Sigmoid colon (tissue), 7 donors: Measurements from ENCODE around the gene RAI14. TPM values are rescaled to one million over a fixed set of nuclear protein-coding genes. Genes with fewer than 3 reads are reported as not detected.

ENCODE experiments used
- DNase-seq: peaks from one replicate; pipeline ENCODE4 v3.0.0-alpha.2; 2019
- H3K27ac ChIP-seq, 4 donors: fragments of 200-600 bp; sonication (generic); one replicate each; pipeline ENCODE4 v1.5.1; 2016 to 2019; ENCODE audit warnings: mild to moderate bottlenecking in 1 of 4
- H3K27me3 ChIP-seq, 3 donors: fragments of 200-600 bp; sonication (generic); one replicate each; pipeline ENCODE4 v1.5.1; 2019; ENCODE audit warnings: mild to moderate bottlenecking in 1 of 3
- H3K36me3 ChIP-seq, 4 donors: fragments of 200-600 bp; sonication (generic); one replicate each; pipeline ENCODE4 v1.5.1; 2016 to 2019
- H3K4me1 ChIP-seq, 4 donors: fragments of 200-600 bp; sonication (generic); one replicate each; pipeline ENCODE4 v1.5.1; 2017 to 2019
- H3K4me3 ChIP-seq, 4 donors: fragments of 200-600 bp; sonication (generic); one replicate each; pipeline ENCODE4 v1.5.1; 2017 to 2019; ENCODE audit warnings: mild to moderate bottlenecking in 2 of 4, moderate library complexity in 1 of 4
- H3K9me3 ChIP-seq, 4 donors: fragments of 200-600 bp in 3 of 4; sonication (generic) in 3 of 4; one replicate each; pipeline versions ENCODE4 v1.5.1 to v1.6.1; 2013 to 2019
- EP300 ChIP-seq, 4 donors: sonication (generic); formaldehyde crosslinking; IDR thresholded peaks; one replicate each; pipeline ENCODE4 v1.6.1; 2017; ENCODE audit warnings: antibody characterized with exemption in 4 of 4
- POLR2A ChIP-seq, 2 donors: fragments of 450-650 bp; IDR thresholded peaks; one replicate each; pipeline ENCODE4 v1.6.1; 2016; ENCODE audit warnings: antibody characterized with exemption in 2 of 2, mild to moderate bottlenecking in 2 of 2, moderate library complexity in 2 of 2
- POLR2AphosphoS5 ChIP-seq, 4 donors: sonication (generic); formaldehyde crosslinking; IDR thresholded peaks; one replicate each; pipeline ENCODE4 v1.6.1; 2017; ENCODE audit warnings: antibody characterized with exemption in 4 of 4
- WGBS, 2 donors: extraction: QIAGEN DNeasy Blood & Tissue Kit; methylation state at CpG; one replicate each; pipeline ENCODE4 v1.1.7; 2013; 5-methylcytosine and 5-hydroxymethylcytosine counted together
- intact Hi-C: fragments of 100-400 bp; cut with DNase I; formaldehyde crosslinking; loops from one replicate; pipeline ENCODE4 v1.15.1; 2023
- polyA plus RNA-seq, 3 donors: library from polyadenylated mRNA; stranded (reverse); fragments of 200-250 nt; gene quantifications; one replicate each; pipeline ENCODE4 v1.2.3, GENCODE V29; 2013
- total RNA-seq, 4 donors: library from RNA; depleted of rRNA; stranded (reverse); fragments of >200 nt; gene quantifications; one replicate each; pipeline ENCODE4 v1.1.0, GENCODE V29; 2016
- TF ChIP-seq, protein P1 (sequence below), 4 experiments: fragments of 450-650 bp in 3 of 4; fragments of 200-600 bp in 1 of 4; IDR thresholded peaks; one replicate each; pipeline ENCODE4 v1.5.1; 2016 to 2019; ENCODE audit warnings: antibody characterized with exemption in 4 of 4, mild to moderate bottlenecking in 3 of 4, moderate library complexity in 2 of 4
- donor health status: healthy with polysubstance abuse.
- donor health status: Bipolar disorder and iron deficiency.
- donor health status: healthy.

Gene RAI14
- total and polyA plus RNA-seq, 7 donors = 6.7 to 89.5 (median 23.4) TPM

DNA sequence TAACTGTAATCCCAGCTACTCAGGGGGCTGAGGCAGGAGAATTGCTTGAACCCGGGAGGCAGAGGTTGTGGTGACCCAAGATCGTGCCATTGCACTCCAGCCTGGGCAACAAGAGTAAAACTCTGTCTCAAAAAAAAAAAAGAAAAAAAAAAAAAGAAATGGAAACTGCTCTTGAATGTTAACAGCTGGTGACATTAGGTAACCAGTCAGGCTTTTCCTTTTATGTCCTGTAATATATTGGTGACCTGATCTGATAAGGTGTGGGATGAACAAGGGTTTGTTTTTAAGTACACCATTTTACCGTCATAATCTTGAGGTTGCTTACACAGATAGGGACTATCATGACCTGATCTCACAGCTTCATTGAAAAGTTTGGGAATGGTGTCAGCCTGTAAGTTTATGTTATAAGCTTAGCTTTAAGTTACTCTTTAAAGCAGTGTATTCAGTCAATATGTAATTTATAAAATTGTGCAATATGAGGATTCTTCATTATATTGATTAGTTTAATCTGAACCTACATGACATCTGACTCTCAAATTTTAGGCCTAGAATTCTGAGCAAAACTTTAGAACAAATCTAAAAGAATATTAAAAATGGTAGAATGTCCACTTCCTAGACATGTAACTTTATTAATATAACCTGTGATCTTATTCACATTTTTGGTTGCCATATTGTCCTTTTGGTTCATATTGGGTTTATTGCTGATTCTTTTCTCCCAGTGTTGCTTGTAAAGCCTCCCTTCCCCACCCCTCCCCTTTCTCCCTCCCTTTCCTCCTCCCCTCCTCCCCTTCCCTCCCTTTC, 41.4 kb downstream of the RAI14 start:
- TF ChIP-seq, protein P1, sequence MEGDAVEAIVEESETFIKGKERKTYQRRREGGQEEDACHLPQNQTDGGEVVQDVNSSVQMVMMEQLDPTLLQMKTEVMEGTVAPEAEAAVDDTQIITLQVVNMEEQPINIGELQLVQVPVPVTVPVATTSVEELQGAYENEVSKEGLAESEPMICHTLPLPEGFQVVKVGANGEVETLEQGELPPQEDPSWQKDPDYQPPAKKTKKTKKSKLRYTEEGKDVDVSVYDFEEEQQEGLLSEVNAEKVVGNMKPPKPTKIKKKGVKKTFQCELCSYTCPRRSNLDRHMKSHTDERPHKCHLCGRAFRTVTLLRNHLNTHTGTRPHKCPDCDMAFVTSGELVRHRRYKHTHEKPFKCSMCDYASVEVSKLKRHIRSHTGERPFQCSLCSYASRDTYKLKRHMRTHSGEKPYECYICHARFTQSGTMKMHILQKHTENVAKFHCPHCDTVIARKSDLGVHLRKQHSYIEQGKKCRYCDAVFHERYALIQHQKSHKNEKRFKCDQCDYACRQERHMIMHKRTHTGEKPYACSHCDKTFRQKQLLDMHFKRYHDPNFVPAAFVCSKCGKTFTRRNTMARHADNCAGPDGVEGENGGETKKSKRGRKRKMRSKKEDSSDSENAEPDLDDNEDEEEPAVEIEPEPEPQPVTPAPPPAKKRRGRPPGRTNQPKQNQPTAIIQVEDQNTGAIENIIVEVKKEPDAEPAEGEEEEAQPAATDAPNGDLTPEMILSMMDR (IDR thresholded peaks at IDR 0.05) = no peak
- no peak for TF ChIP-seq EP300 (IDR thresholded peaks at IDR 0.05)
- TF ChIP-seq POLR2AphosphoS5 (IDR thresholded peaks at IDR 0.05) = no peak
- TF ChIP-seq POLR2A (IDR thresholded peaks at IDR 0.05) = no peak
- intact Hi-C loops = no loop called here
- 76 to 91% methylated on average over 3 of the region's 3 CpGs for WGBS, 2 donors

DNA sequence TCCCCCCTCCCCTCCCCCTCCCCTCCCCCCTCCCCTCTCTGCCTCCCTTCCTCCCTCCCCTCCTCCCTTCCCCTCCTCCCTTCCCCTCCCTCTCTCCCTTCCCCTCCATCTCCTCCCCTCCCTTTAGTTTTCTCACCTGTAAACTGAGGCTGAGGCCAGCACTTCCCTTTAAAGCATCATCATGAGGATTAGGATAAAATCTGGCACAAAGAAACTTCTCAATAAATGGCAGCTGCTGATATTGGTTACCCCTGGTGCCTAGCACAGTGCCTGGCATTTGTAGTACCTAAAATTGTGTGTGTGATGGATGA, 41.9 kb downstream of the RAI14 start:
- Histone ChIP-seq H3K36me3 (no peaks in the 10 kb centered on the region), H3K27me3 (no peaks in the 10 kb centered on the region), H3K4me1 (peaks cover 0 to 32% (median 27%) of the 10 kb centered on the region in 4 donors), H3K9me3 (no peaks in the 10 kb centered on the region), H3K4me3 (no peak overlapping the region), H3K27ac (no peak overlapping the region)
- no peak for TF ChIP-seq EP300 (IDR thresholded peaks at IDR 0.05)
- TF ChIP-seq POLR2AphosphoS5 (IDR thresholded peaks at IDR 0.05) = no peak
- no peak for TF ChIP-seq POLR2A (IDR thresholded peaks at IDR 0.05)
- TF ChIP-seq, protein P1 (IDR thresholded peaks at IDR 0.05) = no peak
- no peak for DNase-seq
- intact Hi-C loops = no loop called here

More for the DNA sequence above, 41.4 kb downstream of the RAI14 start:
- no peaks in the 10 kb centered on the region for H3K9me3 ChIP-seq
- no peak overlapping the region for H3K4me3 ChIP-seq
- H3K27me3 ChIP-seq = no peaks in the 10 kb centered on the region
- no peak for DNase-seq
- peaks cover 0 to 37% (median 30%) of the 10 kb centered on the region in 4 donors for H3K4me1 ChIP-seq
- no peaks in the 10 kb centered on the region for H3K36me3 ChIP-seq
- no peak overlapping the region for H3K27ac ChIP-seq

DNA sequence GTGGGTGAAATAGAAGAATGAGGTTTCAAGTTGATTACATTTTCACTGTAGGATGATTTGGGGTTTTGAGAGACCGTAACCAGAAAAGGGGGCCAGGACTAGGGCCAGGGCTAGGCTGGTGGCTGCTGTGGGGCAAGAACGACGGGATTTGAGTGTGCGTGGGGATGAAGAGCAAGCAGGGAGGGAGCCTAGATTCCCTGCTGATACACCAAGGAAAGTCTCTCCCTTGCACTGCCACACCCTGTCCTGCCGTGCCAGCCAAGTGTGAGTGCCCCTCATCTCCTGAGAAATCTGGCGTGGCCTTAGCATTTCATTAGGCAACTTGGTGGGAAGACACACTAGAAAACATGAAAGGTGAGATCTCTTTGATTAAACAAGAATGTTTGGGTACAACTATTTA, 42.6 kb downstream of the RAI14 start:
- Histone ChIP-seq H3K4me3 (no peak overlapping the region), H3K36me3 (no peaks in the 10 kb centered on the region), H3K27ac (no peak overlapping the region), H3K9me3 (no peaks in the 10 kb centered on the region), H3K4me1 (peaks cover 0 to 32% (median 23%) of the 10 kb centered on the region in 4 donors), H3K27me3 (no peaks in the 10 kb centered on the region)
- 66 to 87% methylated on average over 6 of the region's 6 CpGs for WGBS, 2 donors
- TF ChIP-seq, protein P1 (IDR thresholded peaks at IDR 0.05) = no peak
- TF ChIP-seq EP300 (IDR thresholded peaks at IDR 0.05) (no peak), POLR2AphosphoS5 (IDR thresholded peaks at IDR 0.05) (no peak), POLR2A (IDR thresholded peaks at IDR 0.05) (no peak)
- DNase-seq = no peak
- intact Hi-C loops = no loop called here

DNA sequence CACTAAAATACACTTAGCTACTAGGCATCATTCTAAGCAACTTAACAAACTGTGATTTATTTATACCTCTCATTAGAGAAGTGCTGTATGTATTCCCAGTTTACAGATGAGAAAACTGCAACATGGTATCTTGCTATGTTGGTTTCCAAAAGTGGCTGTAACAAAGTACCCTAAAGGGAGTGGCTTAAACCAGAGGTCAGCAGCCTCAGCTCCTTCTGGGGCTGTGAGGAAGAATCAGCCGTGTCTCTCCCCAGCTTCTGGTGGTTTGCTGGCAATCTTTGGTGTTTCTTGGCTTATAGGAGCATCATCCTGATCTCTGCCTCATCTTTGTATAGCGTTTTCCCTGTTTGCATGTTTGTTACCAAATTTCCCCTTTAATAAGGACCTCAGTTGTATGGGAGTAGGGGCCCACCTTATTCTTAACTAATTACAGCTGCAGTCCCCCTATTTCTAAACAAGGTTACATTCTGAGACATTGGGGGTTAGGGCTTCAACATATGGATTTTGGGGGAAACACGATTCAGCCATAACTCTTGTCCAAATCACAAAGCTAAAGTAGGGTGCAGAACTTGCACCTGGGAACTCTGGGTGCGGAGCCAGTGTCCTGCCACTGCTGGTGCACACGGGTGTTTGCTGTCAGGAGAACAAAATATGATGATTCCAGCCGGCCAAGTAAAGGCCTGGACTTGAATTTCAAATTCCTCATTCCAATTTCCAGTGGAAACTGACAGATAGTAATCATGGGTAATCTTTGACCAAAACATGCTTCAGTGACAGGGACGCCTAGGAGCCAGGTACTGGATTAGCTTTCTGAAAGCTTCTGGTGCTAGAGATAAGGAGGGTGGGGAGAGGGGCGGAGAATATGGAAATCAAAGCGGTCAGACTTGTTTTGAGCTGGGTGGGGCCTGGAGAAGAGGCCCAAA, 43.3 kb downstream of the RAI14 start:
- 34 to 75% methylated on average over 9 of the region's 9 CpGs for WGBS, 2 donors
- H3K27me3 ChIP-seq = no peaks in the 10 kb centered on the region
- no peaks in the 10 kb centered on the region for H3K9me3 ChIP-seq
- TF ChIP-seq POLR2A (IDR thresholded peaks at IDR 0.05) (no peak), EP300 (IDR thresholded peaks at IDR 0.05) (no peak), POLR2AphosphoS5 (IDR thresholded peaks at IDR 0.05) (no peak)
- TF ChIP-seq, protein P1 (IDR thresholded peaks at IDR 0.05) = no peak
- no peaks in the 10 kb centered on the region for H3K36me3 ChIP-seq
- DNase-seq = no peak
- peaks cover 0 to 29% (median 19%) of the 10 kb centered on the region in 4 donors for H3K4me1 ChIP-seq
- intact Hi-C loops = no loop called here
- no peak overlapping the region for H3K27ac ChIP-seq
- H3K4me3 ChIP-seq = no peak overlapping the region
